ENCODE results near the gene FAP.

GRCh38 chr2:162184359-162184758 is 58.9 kb downstream of the FAP start:
- TF ChIP-seq, protein P1, sequence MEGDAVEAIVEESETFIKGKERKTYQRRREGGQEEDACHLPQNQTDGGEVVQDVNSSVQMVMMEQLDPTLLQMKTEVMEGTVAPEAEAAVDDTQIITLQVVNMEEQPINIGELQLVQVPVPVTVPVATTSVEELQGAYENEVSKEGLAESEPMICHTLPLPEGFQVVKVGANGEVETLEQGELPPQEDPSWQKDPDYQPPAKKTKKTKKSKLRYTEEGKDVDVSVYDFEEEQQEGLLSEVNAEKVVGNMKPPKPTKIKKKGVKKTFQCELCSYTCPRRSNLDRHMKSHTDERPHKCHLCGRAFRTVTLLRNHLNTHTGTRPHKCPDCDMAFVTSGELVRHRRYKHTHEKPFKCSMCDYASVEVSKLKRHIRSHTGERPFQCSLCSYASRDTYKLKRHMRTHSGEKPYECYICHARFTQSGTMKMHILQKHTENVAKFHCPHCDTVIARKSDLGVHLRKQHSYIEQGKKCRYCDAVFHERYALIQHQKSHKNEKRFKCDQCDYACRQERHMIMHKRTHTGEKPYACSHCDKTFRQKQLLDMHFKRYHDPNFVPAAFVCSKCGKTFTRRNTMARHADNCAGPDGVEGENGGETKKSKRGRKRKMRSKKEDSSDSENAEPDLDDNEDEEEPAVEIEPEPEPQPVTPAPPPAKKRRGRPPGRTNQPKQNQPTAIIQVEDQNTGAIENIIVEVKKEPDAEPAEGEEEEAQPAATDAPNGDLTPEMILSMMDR (IDR thresholded peaks at IDR 0.05; ENCODE audit: extremely low read depth in 1 of 2, insufficient read depth in 1 of 2, low read depth in 1 of 2, low read length in 2 of 2), result no peak
- TF ChIP-seq POLR2A (IDR thresholded peaks at IDR 0.05; ENCODE audit: low read depth, low read length), result no peak
